HFFc6 (cell line): ENCODE data around the gene ARGLU1. TPM values are rescaled to one million over a fixed set of nuclear protein-coding genes. Genes with fewer than 3 reads are reported as not detected.

Experiments used
- DNase-seq: peaks from one replicate; pipeline ENCODE4 v3.0.0-alpha.2; 2018
- H3K27ac Mint-ChIP-seq: 2 replicates; pipeline ENCODE4 v1.8.0; 2020; ENCODE audit warnings: mild to moderate bottlenecking, mixed read lengths
- H3K27me3 Mint-ChIP-seq: 2 replicates; pipeline ENCODE4 v1.8.0; 2021; ENCODE audit warnings: mild to moderate bottlenecking, moderate library complexity, mixed read lengths; ENCODE audit not compliant: insufficient read depth
- H3K36me3 Mint-ChIP-seq: 2 replicates; pipeline ENCODE4 v1.8.0; 2021; ENCODE audit warnings: low read depth, mixed read lengths
- H3K4me1 Mint-ChIP-seq: 2 replicates; pipeline ENCODE4 v1.8.0; 2020; ENCODE audit warnings: low read depth, mixed read lengths
- H3K4me3 Mint-ChIP-seq: 2 replicates; pipeline ENCODE4 v1.8.0; 2020; ENCODE audit warnings: mild to moderate bottlenecking, moderate library complexity, mixed read lengths
- H3K9me3 Mint-ChIP-seq: 2 replicates; pipeline ENCODE4 v1.8.0; 2020; ENCODE audit warnings: mild to moderate bottlenecking, mixed read lengths
- CTCF ChIP-seq: fragments of 200-600 bp; sonication (generic); IDR thresholded peaks from 2 replicates; pipeline ENCODE4 v1.5.0; 2021; ENCODE audit warnings: antibody characterized with exemption, mild to moderate bottlenecking
- total RNA-seq, 6 experiments: library from RNA; stranded (reverse); fragmentation: NEBNext Ultra II Directional; extraction: Animal tissue kit (Norgen Biotek cat#: 25700); gene quantifications; 2 replicates in 1 of 6; 3 replicates in 5 of 6; pipeline ENCODE4 v1.2.3, GENCODE V29; 2021

Gene ARGLU1
- total RNA-seq, 6 experiments from 2014 or later, result 30.3 to 39.4 (median 38.0) TPM

- Mint-ChIP-seq H3K27me3 (peaks cover 3% of the 10 kb centered on the region; the same call in 1 of the 2 replicates), H3K4me3 (no peak overlapping the region), H3K9me3 (no peaks in the 10 kb centered on the region), H3K27ac (no peak overlapping the region; the same call in 1 of the 2 replicates), H3K4me1 (peaks cover 44% of the 10 kb centered on the region), H3K36me3 (peaks cover 7% of the 10 kb centered on the region; the same call in 1 of the 2 replicates)
- TF ChIP-seq CTCF, result no peak
- DNase-seq, result no peak
These were observed 50.7 kb downstream of the ARGLU1 start for GRCh38 chr13:106517109-106517847.

- peaks cover 17% of the 10 kb centered on the region; the same call in 1 of the 2 replicates for H3K36me3 Mint-ChIP-seq
- peaks cover 3% of the 10 kb centered on the region; the same call in 1 of the 2 replicates for H3K27me3 Mint-ChIP-seq
- TF ChIP-seq CTCF, result no peak
- DNase-seq, result no peak
- no peaks in the 10 kb centered on the region for H3K9me3 Mint-ChIP-seq
- no peak overlapping the region for H3K27ac Mint-ChIP-seq
- H3K4me3 Mint-ChIP-seq, result no peak overlapping the region
- H3K4me1 Mint-ChIP-seq, result peaks cover 38% of the 10 kb centered on the region
These were observed 52.2 kb downstream of the ARGLU1 start for GRCh38 chr13:106515635-106516254.

- Mint-ChIP-seq H3K4me3 (no peak overlapping the region), H3K27ac (peak overlapping the region; percentile 32), H3K27me3 (peaks cover 3% of the 10 kb centered on the region; the same call in 1 of the 2 replicates), H3K9me3 (no peaks in the 10 kb centered on the region), H3K4me1 (peaks cover 33% of the 10 kb centered on the region), H3K36me3 (peaks cover 17% of the 10 kb centered on the region; the same call in 1 of the 2 replicates)
- no peak for TF ChIP-seq CTCF
- DNase-seq, result no peak
These were observed 52.9 kb downstream of the ARGLU1 start for GRCh38 chr13:106514928-106515634.

- H3K4me3 Mint-ChIP-seq, result peak overlapping the region; percentile 6; the same call in 1 of the 2 replicates
- H3K36me3 Mint-ChIP-seq, result peaks cover 21% of the 10 kb centered on the region; the same call in 1 of the 2 replicates
- DNase-seq, result no peak
- peaks cover 35% of the 10 kb centered on the region for H3K4me1 Mint-ChIP-seq
- no peak for TF ChIP-seq CTCF
- peak overlapping the region; percentile 55 for H3K27ac Mint-ChIP-seq
- peaks cover 3% of the 10 kb centered on the region for H3K27me3 Mint-ChIP-seq
- H3K9me3 Mint-ChIP-seq, result no peaks in the 10 kb centered on the region
These were observed 54.6 kb downstream of the ARGLU1 start for GRCh38 chr13:106513025-106513983.
